Globus pallidus (tissue), 1 donor: ENCODE data around the gene RPS25.
"Not testable (repeated sequence)": the region's sequence is repeated elsewhere in the genome, so short reads cannot be mapped to it uniquely, and the experiment has no call there.

Source experiments
- DNase-seq: peaks from one replicate; pipeline ENCODE4 v3.0.0-alpha.2; 2015; ENCODE audit warnings: low spot score

The RPS25 gene

DNA sequence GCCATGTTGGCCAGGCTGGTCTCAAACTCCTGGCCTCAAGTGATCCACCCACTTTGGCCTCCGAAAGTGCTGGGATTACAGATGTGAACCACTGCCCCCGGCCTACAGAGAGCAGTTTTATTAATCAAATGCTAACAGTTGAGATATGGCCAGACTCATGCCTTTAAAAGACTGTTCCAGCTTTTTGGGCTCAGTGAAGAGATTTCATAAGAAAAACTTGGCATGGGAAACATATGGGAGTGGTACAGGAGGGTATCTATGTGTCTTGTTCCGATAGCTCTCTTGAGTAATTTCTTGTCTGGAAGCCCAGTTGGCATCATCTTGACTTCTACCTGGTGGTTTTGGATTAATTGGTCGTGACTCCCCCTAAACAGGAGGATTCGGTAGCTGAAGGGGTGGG is 20.7 kb upstream of the RPS25 start:
- no peak for DNase-seq

DNA sequence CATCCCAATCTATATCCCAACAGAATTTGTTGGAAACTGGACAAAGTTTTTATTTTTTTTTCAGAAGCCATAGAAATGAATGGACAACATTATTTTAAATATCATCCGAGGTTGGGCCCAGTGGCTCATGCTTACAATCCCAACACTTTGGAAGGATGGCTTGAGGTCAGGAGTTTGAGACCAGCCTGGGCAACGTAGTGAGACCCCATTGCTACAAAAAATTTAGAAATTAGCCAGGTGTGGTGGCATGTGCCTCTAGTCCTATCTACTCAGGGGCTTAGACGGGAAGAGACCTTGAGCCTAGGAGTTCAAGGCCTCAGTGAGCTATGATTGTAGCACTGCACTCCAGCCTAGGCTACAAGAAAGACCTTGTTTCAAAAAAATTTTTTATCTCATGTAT is 16.7 kb upstream of the RPS25 start:
- DNase-seq = no peak

DNA sequence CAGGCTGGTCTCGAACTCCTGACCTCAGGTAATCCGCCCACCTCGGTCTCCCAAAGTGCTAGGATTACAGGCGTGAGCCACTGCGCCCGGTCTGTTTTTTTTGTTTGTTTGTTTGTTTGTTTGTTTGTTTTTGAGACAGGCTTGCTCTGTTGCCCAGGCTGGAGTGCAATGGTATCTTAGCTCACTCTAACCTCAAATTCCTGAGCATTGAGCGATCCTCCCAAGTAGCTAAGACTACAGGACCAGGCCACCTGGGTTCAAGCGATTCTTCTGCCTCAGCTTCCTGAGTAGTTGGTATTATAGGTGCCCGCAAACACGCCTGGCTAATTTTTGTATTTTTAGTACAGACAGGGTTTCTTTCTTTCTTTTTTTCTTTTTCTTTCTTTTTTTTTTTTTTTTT is 15.3 kb upstream of the RPS25 start:
- not testable (repeated sequence) for DNase-seq

DNA sequence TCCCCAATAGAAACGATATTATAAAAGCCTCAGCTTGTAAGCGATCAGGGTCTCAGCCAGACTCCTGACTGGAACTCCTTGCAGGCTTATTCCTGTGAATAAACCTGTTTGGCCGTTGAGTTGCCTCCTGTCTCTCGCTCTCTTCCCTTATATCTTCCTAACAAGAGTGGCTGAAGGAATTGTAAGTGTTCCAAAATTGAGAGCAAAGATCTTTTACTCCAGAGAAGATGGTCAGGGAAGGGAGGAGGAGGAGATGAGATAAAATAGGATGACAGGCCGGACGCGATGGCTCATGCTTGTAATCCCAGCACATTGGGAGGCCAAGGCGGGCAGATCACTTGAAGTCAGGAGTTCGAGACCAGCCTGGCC is 13.8 kb upstream of the RPS25 start:
- no peak for DNase-seq

DNA sequence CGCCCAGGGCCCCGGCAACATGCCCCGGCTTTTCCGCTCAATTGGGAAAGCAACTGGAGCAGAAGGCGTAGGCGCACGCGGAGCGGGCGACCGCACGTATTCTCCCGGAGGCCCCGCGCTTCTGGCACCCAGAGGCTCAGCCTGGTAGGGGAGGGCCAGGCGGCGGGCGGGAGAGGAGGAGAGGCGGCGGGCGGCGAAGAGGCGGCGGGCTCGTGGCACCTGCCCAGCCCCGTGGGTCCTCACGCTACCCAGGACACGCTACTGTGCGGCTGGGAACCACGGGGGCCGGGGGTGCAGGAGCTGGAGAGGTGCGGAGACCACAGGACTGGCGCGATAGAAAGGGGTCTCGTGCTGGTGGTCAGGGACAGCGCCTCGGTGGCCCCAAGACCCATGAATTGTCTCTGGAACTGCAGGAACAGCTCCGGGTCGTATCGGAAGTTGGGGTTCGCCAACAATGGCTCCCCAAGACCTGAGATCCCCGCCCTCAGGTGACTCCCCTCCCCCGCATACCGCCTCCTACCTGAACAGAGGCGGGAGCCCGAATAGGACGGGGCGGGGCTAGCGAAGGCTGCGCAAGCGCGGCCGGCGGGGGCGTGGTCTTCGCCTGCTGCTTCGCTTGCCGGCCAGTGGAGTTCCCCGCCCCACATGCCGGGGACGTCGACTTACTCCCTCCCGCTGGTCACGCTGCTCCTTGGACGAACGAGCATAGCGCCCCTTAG is 12.3 kb upstream of the RPS25 start, which contains the start of gene SLC37A4:
TSS of gene SLC37A4 (minus strand) at position 549 of the 719 bp plus-strand sequence.
- DNase-seq = peak; percentile 97

DNA sequence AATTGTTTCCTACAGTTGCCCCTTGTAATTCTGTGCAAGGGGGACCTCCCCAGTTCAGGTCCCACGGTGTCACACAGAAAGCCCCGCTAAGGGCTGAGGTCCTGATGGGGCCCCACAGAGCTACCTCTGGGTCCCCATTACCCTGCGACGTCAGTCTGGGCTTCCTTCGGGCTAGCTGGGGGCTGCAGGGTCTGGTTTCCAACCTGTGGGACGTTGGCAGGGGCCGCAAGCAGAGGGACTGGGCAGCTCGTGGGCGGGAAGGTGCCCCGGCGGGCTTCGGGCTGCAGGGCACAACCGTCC is 11.8 kb upstream of the RPS25 start:
- DNase-seq = no peak

DNA sequence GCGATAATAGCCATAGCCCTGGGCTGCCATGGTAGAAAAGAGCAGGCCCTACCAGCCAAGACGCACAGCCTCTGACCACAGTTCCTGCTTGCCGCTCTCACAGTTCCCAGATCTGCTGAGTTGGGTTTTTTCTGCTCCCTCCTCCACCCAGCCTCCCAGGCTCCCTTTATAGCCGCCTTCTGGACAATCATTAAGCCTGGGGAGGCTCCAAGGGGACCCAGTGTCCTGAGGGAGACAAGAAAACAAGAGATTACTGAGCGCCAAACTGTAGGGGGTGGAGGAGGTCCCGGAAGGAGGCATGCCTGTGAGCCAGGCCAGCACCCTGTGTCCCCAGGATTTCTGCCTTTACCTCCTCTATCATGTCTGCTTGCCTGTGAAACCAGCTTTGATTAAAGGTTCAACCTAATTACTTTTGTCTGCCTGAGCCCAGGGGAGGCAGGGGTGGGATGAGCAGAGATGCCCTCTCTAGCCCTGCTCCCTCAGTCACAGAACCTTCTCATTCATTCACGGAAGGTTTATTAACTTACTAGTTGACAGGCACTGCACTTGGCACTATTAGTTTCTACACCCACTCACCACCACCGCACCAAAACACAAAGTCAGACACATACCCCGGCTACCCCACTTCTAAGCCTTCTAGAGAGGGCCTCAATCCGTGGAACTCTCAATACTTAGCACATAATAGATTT is 11.3 kb upstream of the RPS25 start:
- peak; percentile 26 for DNase-seq

DNA sequence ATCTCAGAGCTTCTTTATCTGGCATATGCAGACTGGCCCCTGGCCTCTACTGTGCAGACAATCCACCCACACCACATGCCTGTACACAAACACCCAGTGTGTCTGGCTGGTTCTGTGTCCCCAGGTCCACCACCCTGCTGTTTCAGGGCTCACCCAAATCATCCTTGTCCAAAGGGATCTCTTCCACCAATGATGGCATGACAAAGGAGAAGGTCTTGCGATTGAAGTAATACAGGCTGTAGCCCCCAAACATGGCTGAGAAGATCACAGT is 10.9 kb upstream of the RPS25 start:
- no peak for DNase-seq

DNA sequence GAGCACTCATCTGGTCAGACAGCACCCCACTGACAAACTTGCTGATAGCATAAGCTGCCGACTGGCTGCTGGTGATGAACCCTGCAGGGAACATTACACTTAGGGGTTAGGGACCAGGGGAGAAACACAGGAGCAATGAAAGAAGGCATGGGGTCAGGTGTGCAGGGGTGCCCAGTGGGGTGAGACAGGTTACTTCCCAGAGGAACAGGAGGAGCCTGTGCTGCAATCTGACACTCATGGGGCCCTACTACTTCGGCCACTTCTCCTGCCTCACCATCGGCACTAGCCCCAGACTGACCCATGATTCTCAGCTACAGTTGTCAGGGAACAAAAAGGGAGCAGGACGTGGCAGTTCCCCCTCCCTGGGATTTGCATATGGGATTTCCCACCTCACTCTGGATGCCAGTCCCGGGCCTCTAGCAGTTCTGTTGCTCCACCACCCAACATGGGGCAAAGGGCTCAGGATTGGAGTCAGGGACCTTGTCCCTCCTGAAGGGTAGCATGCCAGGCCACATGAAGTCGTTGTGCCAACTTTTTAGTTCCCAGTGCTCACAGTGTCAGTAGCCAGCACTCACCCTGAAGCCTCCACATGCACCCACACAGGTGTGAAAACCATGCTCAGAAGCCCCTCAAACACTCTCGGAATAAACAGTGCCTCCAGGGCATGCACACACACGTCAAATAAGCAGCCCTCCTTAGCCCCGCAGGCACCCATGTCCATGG is 10.4 kb upstream of the RPS25 start:
- DNase-seq = no peak

DNA sequence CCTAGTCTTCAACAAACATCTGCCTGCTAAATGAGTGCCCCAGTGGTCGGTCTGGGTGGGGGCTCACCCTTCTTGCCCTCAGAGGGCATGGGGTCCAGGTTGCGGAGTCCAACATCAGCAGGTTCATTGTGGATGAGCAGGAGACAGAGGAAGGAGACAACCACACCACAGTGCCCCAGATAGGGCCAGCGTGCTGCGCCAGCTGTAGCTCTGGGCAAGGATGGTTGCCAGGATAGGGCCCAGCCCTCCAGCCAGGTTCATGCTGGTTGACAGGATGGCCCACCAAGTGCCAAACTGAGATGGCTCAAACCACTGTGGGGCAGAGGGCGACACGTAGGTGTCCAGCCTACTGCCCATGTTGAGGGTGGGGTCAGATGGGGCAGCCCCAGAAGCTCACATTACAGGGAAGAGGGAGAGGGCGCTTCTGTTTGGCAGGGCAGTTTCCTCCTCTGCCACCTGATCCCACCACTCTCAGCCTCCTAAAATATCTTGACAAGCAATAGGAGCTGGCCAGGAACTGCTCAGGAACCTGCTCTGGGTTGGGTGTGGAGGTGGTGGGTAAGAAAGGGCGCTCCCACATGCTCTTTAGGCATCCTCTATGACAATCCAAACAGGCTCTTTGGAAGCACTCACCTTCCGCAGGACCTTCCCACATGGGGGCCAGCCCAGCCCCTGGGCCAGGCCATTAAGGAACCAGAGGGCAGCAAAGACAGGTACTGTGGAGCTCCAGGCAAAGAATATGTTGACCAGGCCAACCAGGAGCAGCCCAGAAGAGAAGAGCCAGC is 9.6 kb upstream of the RPS25 start:
- DNase-seq = no peak

DNA sequence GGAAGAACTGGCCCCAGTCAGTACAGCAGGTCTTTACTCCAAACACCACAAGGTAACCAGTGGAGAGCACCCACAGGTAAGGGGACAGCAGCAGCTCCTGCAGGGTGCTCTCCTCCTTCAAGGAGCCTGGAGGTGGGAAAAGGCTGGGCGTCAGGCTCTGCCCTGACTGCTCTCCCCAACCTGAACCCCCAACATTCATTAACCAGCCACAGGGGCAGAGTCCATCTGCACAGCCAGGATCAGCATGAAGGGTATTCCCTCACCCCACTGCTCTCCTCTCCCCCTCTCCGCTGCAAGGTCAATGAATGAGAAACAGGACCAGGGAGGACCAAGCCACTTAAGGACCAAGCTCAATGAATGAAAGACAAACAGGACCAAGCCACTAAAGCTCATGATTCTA is 8.8 kb upstream of the RPS25 start:
- DNase-seq = no peak

DNA sequence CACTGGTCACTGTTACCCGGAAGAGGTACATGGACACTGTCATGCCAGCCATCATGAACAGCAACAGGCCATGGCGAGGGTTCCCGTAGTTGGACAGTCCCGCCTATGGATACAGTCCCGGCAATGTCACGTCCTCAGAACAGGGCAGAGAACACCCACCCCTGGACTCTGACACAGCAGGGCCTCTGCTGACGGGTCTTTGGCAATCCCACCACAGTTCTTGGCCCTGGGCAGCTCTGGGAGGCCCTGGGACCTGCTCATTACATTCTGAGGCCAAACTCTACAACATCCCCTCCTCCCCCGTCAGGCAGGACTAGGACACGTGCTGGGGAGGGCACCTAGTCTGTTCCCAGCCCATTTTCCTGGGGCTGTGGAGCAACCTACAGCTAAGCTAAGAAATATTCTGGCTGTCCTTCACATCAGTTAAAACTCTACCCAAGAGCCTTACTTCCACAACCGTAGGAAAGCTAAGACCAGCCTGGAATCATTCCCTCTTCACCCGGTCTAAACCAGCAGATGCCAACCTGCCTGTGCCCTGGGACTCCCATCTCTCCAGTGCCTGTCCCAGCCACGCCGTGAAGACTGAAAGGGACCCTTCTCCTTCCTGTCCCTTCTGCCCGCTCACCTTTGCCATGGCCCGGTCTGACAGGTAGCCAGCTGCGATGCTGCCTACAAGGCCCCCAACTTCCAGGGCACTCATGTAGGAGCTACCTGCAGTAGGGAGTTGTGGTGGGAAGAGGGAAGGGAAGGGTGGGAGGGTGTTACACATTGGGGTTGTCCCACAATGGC is 8.0 kb upstream of the RPS25 start:
- DNase-seq = no peak

DNA sequence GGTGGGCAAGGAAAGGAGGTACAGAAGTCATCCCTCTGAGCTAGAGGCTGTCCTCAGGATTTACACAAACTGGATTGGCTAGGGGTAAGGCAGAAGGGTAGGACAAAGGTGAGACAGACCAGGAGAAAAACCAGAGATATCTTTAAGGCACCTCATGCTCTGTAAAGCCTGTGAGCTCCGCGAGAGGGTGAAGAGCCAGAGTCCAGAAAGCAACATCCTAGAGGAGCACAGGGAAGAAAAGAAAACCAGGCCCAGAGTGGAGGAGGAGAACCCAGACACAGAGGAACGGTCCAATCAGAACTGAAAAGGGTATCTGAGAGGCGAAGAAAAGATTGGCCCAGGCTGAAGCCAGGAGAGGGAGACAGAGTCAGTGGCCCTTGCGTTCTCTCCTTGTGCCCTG is 7.4 kb upstream of the RPS25 start:
- no peak for DNase-seq

DNA sequence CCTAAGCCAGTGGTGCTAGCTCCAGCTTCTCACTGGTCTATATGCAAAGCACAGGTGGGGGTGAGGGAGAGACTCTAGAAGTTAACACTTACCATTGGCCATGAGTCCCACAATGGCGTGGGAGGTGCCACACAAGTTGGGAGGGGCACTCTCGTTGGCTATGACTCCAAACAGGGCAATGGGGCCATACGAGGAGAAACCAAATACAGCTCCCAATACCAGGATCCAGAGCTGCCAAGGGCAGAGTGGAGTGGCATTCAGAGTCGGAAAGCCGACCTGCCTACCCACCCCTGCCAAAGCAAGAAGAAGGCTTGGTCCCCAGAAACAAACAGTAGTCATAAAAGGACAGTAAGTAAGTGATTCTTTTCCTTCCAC is 6.9 kb upstream of the RPS25 start:
- no peak for DNase-seq

DNA sequence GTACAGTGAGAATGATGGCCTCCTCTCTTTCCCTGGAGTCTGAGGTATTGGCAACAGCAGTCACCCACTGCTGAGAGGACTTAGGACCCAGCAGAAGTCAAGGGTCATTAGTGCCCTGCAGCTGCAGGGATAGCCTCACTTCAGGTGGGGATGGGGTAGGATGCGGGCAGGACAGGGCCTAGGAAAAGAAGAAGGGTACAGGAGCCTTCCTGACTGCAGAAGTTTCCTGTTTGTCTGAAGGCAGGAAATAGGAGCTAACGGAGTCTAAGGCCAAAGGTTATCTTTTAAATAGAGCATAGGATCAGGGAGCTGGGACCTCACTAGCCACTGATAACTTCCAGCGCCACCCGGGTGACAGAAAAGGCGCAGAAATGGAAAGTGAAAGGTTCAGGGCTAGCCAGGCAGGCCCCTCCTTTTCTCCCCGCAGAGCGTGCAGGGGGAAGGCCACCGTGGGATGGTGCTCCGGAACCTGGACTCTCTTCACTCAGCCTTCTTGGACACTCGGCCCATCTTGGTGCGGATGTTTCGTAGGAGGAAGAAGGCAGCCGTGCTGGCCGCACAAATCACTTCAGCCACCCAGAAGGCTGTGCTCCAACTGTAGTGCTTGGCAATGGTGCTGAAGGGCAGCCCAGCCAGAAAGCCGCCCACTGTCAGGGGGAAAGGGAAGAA is 6.4 kb upstream of the RPS25 start:
- no peak for DNase-seq

DNA sequence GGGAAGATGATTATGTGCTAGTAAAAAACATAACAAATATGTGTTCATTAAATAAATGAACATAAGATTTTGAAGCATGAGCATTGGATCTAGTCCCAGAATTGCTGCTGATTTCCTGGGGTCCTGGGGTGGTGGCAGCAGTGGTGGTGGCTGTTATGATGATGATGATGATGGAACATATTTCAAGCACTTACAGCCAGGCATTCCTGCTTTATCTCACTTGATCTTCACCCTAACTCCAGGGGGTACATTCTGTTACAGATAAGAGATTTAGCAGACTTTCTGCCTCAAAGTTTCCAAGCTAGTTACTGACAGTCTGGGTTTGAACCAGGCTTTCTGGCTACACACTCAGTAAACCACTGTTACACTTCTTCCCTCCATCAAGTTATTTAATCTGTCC is 5.6 kb upstream of the RPS25 start:
- no peak for DNase-seq

DNA sequence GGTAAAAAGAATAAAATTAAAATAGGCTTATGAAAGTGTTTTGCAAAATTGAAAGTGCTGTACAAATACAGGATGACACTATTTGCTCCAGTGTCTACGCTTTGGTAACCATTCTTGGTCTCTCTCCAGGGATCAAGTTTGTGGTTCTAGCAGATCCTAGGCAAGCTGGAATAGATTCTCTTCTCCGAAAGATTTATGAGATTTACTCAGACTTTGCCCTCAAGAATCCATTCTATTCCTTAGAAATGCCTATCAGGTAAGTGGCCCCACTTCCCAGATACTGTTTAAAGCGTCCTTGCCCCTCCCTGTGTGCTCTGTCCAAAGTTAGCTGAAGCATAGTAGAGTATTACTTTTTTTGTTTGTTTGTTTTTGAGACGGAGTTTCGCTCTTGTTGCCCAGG is 3.5 kb upstream of the RPS25 start:
- DNase-seq = no peak

DNA sequence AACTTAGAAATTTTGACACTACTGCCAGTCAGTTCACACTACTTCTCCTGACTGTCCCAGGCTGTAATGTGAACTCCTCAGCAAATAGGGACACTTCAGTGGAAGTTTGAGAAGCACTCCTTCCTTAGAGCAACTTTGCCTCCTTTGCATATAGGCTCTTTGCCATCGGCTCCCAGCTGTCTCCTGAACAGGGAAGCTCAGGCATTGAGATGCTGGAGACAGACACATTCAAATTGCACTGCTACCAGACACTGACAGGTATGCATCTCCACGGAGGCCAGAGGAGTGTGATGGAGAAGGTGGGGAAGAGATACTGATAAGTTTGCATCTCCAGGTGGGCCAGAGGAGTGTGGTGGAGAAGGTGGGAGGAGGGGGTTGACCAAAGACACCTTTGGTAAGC is 1.9 kb upstream of the RPS25 start:
- DNase-seq = no peak

DNA sequence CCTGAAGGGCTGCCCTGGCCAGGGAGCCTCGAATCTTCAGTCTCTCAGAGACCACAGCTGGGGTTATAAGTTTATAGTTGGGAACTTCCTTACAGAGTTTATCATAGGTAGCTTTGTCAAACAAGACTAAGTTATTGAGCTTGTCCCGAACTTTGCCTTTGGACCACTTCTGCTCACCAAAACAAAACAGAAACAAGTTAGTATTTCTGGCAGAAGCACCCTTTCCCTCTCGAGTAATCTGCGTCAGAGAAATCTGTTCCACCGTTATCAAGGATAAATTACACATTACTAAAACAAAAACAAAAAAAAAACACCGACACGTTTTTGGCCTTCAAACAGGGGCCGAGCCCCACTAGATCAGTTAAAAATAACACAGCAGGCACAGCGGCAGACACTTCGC is 766 bp downstream of the RPS25 start:
- not testable (repeated sequence) for DNase-seq

DNA sequence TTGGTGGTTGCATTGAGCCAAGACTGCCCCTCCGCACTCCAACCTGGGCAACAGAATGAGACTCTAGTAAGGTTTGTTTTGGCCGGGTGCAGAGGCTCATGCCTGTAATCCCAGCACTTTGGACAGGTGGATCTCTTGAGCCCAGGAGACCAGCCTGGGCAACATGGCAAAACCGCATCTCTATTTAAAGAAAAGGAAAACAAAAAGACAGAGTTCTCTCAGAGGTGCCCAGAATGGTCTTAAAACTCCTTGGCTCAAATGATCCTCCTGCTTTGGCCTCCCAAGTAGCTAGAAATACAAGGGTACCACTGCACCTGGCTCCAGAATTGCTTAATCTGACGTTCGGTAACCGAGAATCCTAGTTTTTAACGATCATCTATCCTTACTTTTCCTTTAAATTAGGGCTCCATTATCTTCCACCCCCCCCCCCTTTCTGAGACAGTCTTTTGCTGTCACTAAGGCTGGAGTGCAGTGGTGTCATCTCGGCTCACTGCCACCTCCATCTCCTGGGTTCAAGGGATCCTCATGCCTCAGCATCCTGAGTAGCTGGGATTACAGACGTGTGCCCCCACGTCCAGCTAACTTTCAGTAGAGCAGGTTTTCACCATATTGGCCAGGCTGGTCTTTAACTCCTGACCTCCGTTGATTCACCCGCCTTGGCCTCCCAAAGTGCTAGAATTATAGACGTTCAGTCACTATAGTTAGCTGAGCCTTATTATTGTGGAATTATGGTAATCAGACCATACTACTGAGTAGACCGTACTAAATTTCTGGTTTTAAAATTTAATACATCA is 1.7 kb downstream of the RPS25 start:
- DNase-seq = no peak
